Skeletal muscle satellite cell (primary cell): Measurements from ENCODE around the gene SLC66A1. TPM values are rescaled to one million over a fixed set of nuclear protein-coding genes. Genes with fewer than 3 reads are reported as not detected.
"Not testable (repeated sequence)": the region's sequence is repeated elsewhere in the genome, so short reads cannot be mapped to it uniquely, and the experiment has no call there.

Source experiments
- H3K27me3 ChIP-seq: 2 replicates; pipeline ENCODE4 v1.7.0; 2013; ENCODE audit warnings: low read length; ENCODE audit not compliant: control insufficient read depth, insufficient read depth
- H3K36me3 ChIP-seq: 2 replicates; pipeline ENCODE4 v1.7.0; 2013; ENCODE audit warnings: mild to moderate bottlenecking, control low read depth, low read length; ENCODE audit not compliant: insufficient read depth
- H3K4me1 ChIP-seq: 2 replicates; pipeline ENCODE4 v1.7.0; 2013; ENCODE audit warnings: low read length; ENCODE audit not compliant: control insufficient read depth, insufficient read depth
- H3K4me2 ChIP-seq: 2 replicates; pipeline ENCODE4 v1.7.0; 2013; ENCODE audit warnings: mild to moderate bottlenecking, low read length
- H3K4me3 ChIP-seq: 2 replicates; pipeline ENCODE4 v1.7.0; 2013; ENCODE audit warnings: low read length
- H3K9ac ChIP-seq: 2 replicates; pipeline ENCODE4 v1.7.0; 2013; ENCODE audit warnings: mild to moderate bottlenecking, low read depth, low read length, moderate library complexity
- H3K9me3 ChIP-seq: replicated peaks from 2 replicates; pipeline ENCODE4 v1.7.0; 2013; ENCODE audit warnings: mild to moderate bottlenecking, control low read depth, low read length
- total RNA-seq: library from RNA; depleted of rRNA; stranded (reverse); fragments of >200 nt; gene quantifications from 2 replicates; pipeline ENCODE4 v1.2.3, GENCODE V29; 2012; rRNA removed

SLC66A1 gene, protein sequence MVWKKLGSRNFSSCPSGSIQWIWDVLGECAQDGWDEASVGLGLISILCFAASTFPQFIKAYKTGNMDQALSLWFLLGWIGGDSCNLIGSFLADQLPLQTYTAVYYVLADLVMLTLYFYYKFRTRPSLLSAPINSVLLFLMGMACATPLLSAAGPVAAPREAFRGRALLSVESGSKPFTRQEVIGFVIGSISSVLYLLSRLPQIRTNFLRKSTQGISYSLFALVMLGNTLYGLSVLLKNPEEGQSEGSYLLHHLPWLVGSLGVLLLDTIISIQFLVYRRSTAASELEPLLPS
- total RNA-seq: 15.5 and 19.0 TPM in 2 replicates

DNA sequence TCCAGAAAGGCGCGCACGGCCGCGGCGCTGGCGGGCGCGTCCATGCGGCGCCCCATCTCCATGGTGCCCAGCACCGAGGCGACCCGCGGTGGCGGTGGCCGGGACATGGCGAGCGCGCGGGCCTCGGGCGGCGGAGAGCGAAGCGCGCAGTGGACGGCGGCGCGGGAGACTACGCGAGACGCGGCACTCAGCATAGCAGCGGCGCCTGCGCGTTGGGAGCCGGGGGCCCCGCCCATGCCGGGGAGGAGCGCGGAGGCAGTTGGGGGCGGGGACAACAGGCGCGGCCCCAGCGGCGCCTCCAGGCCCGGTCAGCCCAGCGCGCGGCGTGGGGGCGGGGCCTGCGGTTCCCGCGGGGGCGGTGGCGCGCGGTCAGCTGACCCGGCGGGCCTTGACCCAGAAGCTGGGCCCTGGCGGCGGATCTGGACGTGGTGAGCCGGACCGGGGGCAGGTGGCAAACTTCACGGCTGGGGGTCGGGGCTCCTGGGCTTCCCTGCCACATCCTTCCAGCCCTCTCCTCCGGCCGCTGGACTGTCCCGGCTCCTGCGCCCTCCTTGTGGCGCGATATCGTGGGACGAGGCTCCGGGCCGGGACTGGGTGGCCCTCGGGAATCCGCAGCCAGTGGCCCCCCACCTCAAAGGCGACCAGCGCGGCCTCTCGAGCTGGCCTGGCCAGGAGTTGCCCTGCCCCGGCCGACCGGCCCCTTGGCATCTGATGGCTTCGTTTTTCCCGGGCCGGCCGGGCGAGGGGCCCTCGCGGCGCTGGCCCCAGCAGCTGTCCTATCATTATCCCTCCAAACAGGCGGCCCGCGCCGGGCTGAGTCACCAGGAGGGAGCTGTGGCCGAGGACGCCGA is at the start of gene SLC66A1, which contains the start of gene AKR7A2:
Gene SLC66A1 (plus strand): TSS at position 396 of the 851 bp plus-strand sequence. CDS start 5,352 bp downstream, outside the sequence.
Gene AKR7A2 (minus strand): TSS at position 214 of the 851 bp plus-strand sequence. CDS start 20 bp downstream, at position 194.
- H3K9ac ChIP-seq: peak within 1 kb of the TSS; percentile 98
- peaks cover 62% of the 10 kb centered on the region for H3K4me1 ChIP-seq
- peak within 1 kb of the TSS; percentile 92 for H3K4me2 ChIP-seq
- no peaks in the 10 kb centered on the region for H3K9me3 ChIP-seq
- H3K36me3 ChIP-seq: peaks cover 28% of the 10 kb centered on the region
- no peaks in the 10 kb centered on the region for H3K27me3 ChIP-seq
- peak within 1 kb of the TSS; percentile 91 for H3K4me3 ChIP-seq

DNA sequence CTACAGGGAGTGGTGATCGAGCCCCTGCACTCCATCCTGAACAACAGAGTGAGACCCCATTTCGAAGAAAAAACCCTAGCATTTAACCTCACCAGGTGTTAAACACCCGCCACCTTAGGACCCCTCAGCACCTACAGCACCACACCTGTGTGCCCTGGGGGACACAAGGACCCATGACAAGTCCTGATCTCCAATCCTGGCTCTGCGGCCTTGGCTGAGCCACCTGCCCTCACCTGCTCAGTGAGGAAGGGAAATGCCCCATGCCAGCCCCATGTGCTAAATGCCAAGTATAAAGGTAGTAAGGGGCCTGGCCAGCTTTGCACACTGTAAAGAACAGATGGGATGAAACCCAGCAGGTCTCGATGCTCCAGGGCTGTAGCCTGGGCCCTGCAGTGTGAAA is 49.4 kb upstream of the SLC66A1 start:
- Histone ChIP-seq H3K9ac (no peak overlapping the region), H3K4me2 (no peak overlapping the region), H3K4me1 (peaks cover 19% of the 10 kb centered on the region), H3K9me3 (no peaks in the 10 kb centered on the region), H3K4me3 (no peak overlapping the region), H3K36me3 (peaks cover 23% of the 10 kb centered on the region), H3K27me3 (no peaks in the 10 kb centered on the region)

DNA sequence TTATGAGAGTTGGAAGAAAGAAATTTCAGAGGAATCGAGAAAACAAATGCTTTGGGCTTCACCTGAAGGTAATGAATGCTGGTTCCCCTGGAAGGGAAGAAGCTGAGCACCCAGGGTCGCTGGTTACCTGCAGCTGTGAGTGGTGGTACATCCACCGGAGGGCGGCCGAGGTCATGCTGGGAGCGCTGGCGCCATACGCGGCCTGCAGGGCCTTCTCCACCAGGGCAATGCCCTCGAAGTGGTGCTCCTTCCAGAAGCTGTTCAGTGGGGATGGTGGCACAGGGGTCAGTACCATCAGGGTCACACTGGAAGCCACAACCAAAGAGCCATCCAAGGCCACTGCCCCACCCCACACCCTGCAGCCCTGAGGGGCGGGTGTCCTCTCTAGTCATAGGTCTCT is 43.7 kb upstream of the SLC66A1 start:
- Histone ChIP-seq H3K9ac (no peak overlapping the region), H3K4me2 (no peak overlapping the region), H3K27me3 (no peaks in the 10 kb centered on the region), H3K36me3 (no peaks in the 10 kb centered on the region), H3K4me3 (no peak overlapping the region), H3K9me3 (no peaks in the 10 kb centered on the region), H3K4me1 (no peaks in the 10 kb centered on the region)

DNA sequence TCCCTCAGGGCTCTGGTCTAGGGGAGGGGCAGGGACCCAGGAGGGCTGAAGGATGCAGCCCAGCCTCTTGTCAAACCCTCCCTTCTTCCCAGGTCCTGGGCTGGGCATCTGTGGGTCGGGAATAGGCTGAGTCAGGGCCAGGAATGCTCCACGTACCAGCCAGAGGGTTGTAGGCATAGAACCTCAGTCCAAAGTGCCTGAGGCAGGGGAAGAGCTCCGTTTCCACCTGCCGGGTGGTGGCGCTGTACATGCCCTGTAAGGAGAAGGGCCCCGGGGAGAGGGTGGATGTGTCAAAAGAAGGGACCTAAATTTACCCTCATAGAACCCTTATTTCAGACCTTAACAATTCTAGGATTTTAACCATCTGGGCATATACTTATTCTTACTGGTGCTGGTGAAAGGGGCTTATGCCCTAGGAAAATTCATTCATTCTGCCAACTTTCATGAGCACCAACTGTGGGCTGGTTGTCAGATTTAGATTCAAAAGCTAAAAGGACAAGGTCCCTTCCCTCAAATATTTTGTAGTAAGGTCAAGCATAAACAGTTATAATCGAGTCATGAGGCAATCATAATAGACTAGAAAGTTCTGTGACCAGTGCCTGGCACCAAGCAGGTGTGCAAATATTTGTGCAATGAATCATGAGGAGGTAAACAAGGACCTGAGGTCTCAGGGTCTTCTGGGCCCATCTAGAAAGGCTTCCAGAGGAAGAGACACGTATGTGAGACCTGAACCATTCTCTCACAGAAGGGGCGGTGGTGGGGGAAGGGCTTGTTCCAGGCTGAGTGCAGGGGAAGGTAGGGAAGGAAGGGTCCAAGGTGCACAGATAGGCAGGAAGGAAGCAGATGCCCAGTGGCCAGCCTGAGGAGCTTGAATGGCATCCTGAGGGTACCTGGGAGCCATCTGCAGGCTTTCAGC is 42.4 kb upstream of the SLC66A1 start:
- not testable (repeated sequence) for H3K9ac ChIP-seq, H3K27me3 ChIP-seq, H3K4me1 ChIP-seq, H3K36me3 ChIP-seq, H3K4me3 ChIP-seq, H3K9me3 ChIP-seq, H3K4me2 ChIP-seq

DNA sequence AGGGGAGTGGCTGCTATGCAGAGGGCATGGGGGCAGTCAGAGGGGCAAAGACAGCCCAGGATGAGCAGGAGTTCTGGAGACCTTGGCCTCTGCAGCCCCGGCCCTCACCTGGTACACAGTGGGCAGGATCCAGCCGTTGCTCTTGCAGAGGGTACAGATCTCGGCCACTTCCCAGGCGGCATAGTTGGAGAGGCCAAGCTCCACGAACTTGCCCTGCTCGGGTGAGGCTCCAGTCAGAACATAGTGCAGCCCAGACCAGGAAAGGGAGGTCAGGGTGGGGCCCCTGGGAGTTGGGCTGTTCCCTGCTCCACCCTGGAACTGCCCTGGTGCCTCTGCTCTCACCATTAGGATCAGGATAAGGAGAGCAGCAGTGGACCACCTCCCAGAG is 41.8 kb upstream of the SLC66A1 start:
- H3K9me3 ChIP-seq: not testable (repeated sequence)

DNA sequence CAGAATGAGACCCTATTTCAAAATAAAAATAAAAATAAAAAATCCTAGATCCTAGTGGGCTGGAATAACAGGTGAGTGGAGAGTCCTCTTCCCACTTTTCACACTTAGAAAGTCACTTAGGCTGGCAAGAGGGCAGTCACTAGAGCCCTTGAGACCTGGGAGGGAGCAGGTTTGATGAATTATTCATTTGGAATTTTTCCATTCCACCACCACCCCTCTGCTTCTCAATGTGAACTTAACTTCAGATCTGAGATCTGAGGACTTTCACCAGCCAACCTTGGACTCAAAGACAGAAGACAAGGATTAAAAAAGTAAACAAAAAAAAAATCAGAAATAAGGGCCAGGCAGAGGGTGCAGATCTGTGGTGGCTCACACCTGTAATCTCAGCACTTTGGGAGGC is 40.1 kb upstream of the SLC66A1 start:
- no peaks in the 10 kb centered on the region for H3K27me3 ChIP-seq
- H3K4me3 ChIP-seq: no peak overlapping the region

More for the DNA sequence above, 41.8 kb upstream of the SLC66A1 start:
- H3K27me3 ChIP-seq, H3K9ac ChIP-seq, H3K4me3 ChIP-seq, H3K36me3 ChIP-seq, H3K4me1 ChIP-seq, H3K4me2 ChIP-seq: not testable (repeated sequence)

DNA sequence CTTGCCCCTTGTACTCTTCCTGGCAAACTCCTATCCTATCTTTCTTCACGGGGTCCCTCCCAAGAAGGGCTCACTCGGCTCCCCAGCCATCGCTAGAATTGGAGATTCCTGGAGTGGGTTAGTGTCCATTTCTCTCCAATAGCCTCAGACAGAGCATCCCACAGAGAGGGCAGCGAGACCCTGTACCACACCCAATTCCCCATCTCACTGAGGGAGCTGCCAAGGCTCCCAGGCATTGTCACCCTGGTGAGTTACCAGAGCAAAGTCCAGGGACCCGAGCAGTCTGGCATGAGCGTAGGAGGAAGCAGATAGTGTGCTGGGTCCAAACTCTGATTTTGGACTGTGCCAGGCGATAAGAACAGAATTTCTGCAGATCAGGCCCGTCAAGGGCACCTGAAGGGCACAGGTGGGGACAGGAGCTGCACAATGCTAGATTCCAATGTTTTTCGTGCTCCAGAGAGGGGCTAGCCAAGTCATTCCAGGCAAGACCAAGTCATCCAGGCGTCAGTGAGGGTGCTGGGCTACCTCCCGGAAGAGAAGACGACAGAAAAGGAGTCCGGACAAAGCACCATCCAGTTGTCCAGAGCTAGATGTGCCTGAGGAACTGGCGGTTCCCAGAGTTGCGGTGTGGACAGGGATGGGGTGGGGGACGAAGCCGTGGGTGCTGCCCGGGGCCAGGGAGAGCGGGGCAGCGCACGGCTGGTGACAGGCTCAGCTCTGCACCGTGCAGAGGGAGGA is 38.9 kb upstream of the SLC66A1 start:
- H3K4me1 ChIP-seq: no peaks in the 10 kb centered on the region
- H3K27me3 ChIP-seq: no peaks in the 10 kb centered on the region
- H3K4me3 ChIP-seq: no peak overlapping the region
- H3K9me3 ChIP-seq: no peaks in the 10 kb centered on the region
- peak overlapping the region; percentile 63 for H3K4me2 ChIP-seq
- H3K9ac ChIP-seq: no peak overlapping the region
- no peaks in the 10 kb centered on the region for H3K36me3 ChIP-seq

More for the DNA sequence above, 40.1 kb upstream of the SLC66A1 start:
- H3K9ac ChIP-seq: no peak overlapping the region
- no peaks in the 10 kb centered on the region for H3K36me3 ChIP-seq
- no peaks in the 10 kb centered on the region for H3K9me3 ChIP-seq
- H3K4me2 ChIP-seq: no peak overlapping the region
- H3K4me1 ChIP-seq: no peaks in the 10 kb centered on the region

DNA sequence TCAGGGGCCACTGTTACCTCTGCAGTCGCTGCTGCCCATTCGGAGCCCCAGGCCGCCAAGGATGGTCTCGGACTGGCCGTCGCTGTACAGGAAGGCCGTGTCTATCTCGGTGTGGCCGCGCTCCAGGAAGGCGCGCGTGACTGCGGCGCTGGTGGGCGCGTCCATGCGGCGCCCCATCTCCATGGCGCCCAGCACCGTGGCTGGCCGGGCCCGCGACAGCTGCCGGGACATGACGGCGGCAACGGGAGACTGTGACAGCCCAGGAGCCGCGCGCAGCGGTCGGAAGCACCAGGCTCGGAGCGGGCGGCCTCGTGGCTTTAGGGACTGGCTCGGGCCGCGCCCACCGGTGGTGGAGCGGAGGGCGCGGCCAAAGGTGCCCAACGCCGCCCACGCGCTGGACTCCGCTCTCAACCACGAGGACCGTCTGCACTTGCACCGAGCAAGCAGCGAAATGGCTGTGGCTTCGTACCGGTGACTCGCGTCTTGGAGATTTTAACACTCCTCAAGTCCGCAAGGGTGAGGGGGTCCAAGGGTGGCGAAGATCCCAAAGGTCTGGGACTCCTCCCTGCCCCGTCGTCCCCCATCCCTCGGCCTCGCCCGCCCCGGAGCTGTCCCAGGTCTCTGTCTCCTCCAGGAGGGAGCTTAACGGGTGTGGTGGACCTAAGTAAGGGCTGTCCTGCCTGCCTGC is 38.1 kb upstream of the SLC66A1 start:
- Histone ChIP-seq H3K4me3 (peak overlapping the region; percentile 34), H3K4me2 (peak overlapping the region; percentile 63)
- not testable (repeated sequence) for H3K4me1 ChIP-seq, H3K27me3 ChIP-seq, H3K9me3 ChIP-seq, H3K36me3 ChIP-seq, H3K9ac ChIP-seq

DNA sequence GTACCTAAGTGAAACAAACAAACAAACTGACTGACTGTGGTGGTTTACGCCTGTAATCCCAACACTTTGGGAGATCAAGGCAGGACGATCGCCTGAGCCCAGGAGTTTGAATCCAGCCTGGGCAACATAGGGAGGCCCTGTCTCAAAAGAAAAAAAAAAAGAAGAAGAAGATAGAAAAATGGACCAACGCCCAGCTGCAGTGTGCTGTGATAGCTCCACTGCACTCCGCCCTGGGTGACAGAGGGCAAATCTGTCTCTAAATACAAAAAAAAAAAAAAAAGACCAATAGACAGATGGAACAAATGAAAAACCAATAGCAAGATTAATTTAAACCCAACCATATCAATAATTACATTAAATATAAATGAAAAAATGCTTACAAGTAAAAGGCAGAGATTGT is 37.5 kb upstream of the SLC66A1 start:
- no peaks in the 10 kb centered on the region for H3K27me3 ChIP-seq
- H3K4me1 ChIP-seq: no peaks in the 10 kb centered on the region
- no peaks in the 10 kb centered on the region for H3K9me3 ChIP-seq
- H3K4me3 ChIP-seq: no peak overlapping the region
- H3K4me2 ChIP-seq: no peak overlapping the region
- H3K9ac ChIP-seq: no peak overlapping the region
- no peaks in the 10 kb centered on the region for H3K36me3 ChIP-seq

DNA sequence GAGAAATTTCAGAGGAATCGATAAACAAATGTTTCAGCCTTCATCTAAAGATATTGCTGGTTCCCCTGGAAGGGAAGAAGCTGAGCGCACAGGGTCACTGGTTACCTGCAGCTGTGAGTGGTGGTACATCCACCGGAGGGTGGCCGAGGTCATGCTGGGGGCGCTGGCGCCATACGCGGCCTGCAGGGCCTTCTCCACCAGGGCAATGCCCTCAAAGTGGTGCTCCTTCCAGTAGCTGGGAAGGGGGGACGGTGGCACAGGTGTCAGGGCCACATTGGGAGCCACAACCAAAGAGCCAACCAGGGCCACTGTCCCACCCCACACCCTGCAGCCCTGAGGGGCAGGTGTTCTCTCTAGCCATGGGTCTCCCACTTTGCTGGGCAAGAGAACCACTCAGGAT is 28.2 kb upstream of the SLC66A1 start:
- Histone ChIP-seq H3K4me3 (no peak overlapping the region), H3K4me1 (peaks cover 3% of the 10 kb centered on the region), H3K4me2 (no peak overlapping the region), H3K9ac (no peak overlapping the region), H3K36me3 (no peaks in the 10 kb centered on the region), H3K9me3 (no peaks in the 10 kb centered on the region), H3K27me3 (no peaks in the 10 kb centered on the region)
